IPS DF 4.7 (cell line): ENCODE results near the gene DUSP22.

Experiments
- DNase-seq: peaks from one replicate; pipeline ENCODE4 v3.0.0-alpha.2; 2013; ENCODE audit warnings: low spot score; ENCODE audit errors: extremely low read depth

DUSP22 gene

GRCh38 chr6:351011-351866 is 59.0 kb downstream of the DUSP22 start:
- DNase-seq, result no peak

DNA sequence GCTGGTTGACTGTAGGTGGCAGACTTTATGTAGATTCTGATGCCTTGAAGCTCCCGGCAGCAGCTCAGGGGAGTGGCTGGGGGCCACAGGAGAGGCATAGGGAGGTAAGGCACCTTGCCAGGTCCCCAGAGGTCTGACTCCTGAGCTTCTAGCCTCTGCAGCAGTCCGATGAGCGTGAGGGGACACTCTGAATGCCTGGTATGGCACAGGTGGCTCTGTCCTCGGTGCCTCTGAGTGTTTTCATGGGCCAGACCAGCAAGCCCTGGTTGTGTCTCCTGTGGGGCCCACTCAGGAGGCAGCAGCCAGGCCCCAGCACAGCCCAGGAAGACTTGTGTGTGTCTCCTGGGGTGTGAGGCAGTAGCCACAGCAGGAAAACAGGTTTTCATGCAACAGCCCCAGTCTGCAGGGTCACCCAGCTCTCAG is 59.6 kb downstream of the DUSP22 start:
- no peak for DNase-seq

DNA sequence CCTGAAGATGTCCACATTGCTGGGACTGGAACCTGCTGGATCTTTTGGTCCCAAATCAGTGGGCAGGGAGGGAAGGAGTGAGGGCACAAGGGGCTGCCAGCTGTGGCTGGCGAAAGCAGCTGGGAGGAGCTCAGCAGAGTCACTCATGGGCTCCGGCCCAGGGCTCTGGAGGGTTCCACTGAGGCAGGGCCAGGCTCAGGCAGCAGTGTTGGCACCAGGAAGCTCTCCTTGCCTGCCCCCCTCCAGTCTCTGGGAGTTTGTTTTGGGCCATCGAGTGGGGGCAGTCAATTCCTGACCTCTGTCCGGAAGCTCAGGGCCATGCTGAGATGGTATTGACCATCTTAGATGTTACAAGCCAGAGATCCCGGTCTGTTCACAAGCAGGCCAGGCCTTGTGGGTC is 60.2 kb downstream of the DUSP22 start:
- no peak for DNase-seq

DNA sequence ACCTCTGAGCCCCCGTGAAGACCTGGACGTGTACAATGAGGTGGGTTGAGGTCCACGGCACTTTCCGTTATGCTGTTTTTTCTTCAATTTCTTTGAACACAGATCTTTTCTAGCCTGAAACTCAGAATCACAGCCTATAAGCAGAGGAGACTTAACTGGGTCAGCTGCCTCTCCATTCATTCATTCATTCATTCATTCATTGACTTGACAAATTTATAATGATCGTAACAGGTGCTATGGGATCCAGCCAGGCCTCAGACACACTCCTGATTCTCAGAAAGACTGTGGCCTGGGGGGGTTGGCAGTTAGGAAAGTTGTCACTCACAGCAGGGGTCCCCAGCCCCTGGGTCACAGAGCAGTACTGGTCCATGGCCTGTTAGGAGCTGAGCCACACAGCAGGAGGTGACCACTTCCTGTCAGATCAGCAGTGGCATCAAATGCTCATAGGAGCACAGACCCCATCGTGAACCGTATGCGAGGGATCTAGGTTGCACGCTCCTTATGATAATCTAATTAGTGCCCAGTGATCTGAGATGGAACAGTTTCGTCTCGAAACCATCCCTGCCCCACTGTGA is 60.7 kb downstream of the DUSP22 start:
- no peak for DNase-seq

DNA sequence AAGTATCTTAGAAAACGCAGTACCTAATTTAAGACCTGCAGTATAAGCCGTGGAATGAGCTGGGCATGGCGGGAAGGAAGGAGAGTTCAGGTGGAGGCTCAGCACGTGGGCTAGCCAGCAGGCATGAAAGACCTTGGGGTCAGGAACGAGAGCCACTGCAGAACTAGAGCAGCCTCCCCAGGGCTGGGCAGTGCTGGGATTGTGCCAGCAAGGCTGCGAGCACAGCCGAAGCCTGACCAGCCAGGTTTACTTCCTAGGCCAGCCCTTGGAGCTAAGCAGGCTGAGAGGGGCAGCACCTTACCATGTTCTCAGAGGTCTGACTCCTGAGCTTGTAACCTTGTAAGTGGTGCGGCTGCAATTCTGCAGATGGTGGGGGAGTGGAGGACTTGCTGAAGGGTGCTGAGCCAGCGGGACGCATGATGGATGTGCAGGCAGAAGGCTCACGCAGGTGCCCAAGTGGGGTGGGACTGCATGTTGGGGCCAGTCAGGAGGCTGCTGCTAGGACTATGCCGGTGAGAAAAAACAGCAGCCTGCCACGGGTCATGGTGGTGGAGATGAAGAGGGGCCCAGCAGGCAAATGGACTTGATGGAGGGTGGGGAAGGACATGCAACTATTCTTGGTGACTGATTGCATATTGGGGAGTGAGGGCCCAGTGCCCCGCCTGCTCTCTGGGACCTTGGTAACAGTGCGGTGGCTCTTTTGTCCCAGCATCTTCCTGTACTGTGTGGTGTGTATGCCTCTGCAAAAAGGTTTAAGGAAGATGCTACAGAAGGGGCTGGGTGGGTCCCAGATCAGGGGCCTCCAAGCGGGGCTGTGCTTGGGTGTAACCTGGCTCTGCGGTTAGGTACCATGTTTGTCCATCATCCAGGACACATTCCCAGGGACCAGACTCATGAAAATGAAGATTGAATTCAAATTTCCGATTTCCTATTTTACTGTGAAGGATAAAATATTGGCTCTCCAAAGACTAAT is 61.6 kb downstream of the DUSP22 start:
- no peak for DNase-seq

GRCh38 chr6:354631-355280 is 62.5 kb downstream of the DUSP22 start:
- DNase-seq, result no peak

- DNase-seq, result no peak
Measured at GRCh38 chr6:355373-356208, 63.3 kb downstream of the DUSP22 start.

GRCh38 chr6:356828-357251 is 64.6 kb downstream of the DUSP22 start:
- no peak for DNase-seq

GRCh38 chr6:357261-357790 is 65.0 kb downstream of the DUSP22 start:
- DNase-seq, result no peak

DNA sequence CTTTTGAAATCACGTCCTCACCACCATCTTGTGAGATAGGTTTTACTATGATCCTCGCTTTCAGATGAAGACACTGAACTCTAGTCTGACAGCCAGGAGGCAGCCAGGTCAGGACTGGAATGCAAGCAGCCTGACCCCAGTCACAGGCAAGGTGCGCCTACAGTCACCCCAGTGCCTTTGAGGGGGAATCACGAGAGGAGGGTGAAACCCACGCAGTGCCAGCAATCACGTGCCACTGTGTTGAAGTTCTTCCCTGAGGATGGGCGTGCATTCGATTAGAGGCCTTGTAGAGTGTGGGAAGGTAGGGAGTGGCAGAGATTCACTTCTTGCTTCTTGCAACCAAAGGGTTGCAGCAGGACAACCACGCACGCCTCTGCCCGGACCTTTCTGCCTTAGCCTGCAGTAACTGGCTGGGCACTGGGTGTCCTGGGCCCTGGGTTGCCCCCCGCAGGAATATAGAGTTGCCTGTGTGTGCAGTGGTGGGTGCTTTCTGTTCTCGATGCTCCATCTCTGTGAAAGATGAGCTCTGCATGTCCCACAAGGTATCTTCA is 65.6 kb downstream of the DUSP22 start:
- no peak for DNase-seq

DNA sequence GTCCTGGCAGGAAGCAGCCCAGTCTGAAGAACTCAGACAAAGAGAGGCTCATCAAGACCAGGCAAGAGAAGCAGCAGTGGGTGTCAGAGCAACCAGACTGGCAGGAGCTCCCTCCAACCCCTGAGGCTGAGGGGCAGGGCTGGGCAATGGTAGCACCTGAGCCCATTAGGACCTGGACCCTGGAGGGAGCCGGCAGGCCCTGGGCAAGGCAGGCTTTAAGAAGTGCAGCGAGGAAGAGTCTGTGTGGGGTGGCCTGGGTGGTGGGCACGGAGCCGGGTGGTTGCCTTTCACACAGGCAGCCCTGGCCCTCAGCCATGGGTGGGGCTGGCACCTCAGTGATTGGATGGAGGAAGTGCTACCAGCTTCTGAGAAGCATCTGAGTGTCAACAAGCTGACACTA is 66.1 kb downstream of the DUSP22 start:
- DNase-seq, result no peak

GRCh38 chr6:358847-359246 is 66.6 kb downstream of the DUSP22 start:
- no peak for DNase-seq

DNA sequence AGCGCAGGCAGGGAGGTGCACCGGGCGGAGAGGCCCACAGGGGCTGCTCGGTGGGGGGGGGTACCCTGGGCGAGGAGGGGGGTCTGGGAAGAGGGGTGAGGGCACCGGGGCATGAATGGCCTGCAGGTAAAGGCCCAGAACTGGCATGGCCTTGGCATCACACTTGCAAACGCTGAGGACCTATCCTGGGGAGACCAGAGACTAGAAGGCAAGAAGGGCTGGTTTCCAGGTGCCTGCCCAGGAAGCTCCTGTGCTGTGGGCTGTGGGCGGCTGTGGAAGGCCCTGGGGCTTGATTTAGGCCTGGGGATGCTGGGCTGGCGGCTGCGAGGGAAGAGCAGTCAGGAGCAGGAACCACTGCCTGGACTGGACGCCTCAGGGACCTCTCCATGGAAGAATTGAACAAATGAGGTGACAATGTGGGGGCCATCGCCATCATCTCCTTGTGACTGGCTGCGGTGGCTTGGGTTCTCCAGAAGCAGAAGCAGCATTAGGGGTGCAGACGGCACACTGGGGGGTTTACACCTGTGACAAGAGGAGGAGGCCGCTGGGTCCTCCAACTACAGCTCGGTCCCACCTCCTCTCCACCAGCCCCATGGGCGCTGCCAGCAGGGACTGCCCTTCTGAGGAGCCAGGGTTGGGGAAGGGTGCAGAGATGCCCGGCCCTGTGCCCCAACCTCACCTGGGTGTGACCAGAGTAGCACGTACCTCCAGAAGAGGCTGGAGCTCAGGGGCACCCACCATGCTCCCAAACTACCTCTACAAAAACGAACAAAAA is 67.2 kb downstream of the DUSP22 start:
- DNase-seq, result no peak

- DNase-seq, result no peak
Measured at GRCh38 chr6:360349-360748, 68.1 kb downstream of the DUSP22 start.

DNA sequence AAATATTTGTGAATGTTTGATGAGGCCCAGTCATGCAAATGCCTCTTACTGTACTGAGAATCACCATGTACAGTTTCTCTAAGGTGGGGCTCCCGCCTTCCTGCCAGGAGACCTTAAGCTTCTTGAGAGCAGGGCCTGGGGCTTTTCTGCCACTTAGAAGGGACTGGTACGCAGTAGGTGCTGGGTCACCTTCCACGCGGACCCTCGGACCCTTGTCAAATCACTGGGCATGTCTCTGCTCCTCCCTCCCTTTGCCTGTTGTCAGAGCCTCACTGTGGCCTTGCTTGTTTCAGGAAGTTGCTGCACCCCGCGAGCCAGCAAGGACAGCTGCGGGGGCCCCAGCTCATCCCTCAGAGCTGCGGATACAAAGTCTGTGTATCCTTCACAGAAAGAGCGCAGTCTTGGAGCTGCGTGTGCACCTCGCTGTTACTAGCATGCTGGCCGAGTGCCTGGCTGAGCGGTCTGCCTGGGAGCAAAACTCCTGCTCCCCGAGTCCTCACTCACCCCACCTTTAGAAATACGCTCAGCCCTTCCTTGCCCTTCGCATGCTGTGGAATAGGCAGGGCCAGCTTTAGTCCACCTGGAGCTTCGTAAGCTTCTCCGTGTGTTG is 68.6 kb downstream of the DUSP22 start:
- no peak for DNase-seq

- DNase-seq, result no peak
Measured at GRCh38 chr6:361411-362132, 69.3 kb downstream of the DUSP22 start.

- DNase-seq, result no peak
Measured at GRCh38 chr6:362231-362923, 70.1 kb downstream of the DUSP22 start.

- DNase-seq, result no peak
Measured at GRCh38 chr6:362924-363249, 70.6 kb downstream of the DUSP22 start.
